ENCODE data around the gene NADK2.
"Not testable (repeated sequence)": the region's sequence is repeated elsewhere in the genome, so short reads cannot be mapped to it uniquely, and the experiment has no call there.

NADK2 gene, protein sequence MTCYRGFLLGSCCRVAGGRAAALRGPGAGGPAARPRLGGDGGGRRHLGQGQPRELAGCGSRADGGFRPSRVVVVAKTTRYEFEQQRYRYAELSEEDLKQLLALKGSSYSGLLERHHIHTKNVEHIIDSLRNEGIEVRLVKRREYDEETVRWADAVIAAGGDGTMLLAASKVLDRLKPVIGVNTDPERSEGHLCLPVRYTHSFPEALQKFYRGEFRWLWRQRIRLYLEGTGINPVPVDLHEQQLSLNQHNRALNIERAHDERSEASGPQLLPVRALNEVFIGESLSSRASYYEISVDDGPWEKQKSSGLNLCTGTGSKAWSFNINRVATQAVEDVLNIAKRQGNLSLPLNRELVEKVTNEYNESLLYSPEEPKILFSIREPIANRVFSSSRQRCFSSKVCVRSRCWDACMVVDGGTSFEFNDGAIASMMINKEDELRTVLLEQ

DNA sequence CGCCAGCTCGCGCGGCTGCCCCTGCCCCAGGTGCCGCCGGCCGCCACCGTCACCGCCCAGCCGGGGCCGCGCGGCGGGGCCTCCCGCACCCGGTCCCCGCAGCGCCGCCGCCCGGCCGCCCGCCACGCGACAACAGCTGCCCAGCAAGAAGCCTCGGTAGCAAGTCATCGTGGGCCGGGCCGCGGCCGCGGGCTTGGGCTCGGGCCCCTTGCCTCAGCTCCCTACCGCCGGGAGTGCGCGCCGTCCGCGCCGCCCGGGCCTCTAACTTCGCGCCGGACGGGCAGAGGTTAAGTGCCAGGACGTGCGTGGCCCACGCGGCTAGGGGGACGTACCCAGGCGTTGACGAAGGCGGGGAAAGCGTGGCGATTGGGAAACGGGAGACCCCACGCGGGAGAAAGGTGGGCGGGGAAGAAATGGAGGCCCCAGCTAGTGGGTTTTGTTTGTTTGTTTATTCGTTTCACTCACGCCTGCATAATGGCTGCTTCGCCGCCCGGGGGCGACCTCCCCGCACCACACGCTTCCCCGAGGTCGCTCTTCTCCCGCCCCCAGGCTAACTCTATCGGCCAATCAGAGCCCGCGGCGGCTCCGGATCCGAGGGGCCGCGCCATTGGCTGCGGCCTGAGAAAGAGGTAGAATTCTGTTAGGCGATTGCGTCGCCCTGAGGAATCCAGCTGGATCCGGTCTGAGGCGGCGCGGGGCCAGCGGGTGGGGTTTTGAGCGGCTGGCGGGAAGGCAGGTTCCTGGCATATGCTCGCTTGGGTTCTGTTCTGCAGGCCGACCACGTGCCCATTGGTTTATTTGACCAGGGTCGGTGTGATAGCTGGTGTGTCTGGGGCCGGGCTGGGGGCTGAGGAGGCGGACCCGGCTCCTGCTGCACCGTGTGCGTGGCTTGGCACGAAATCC, at the start of gene NADK2:
Gene NADK2, minus strand, starts transcription at position 295 of the 903 bp plus-strand sequence. Its CDS starts 127 bp downstream, at position 168.
- DNase-seq (ENCODE audit: low read depth): peak; percentile 88

DNA sequence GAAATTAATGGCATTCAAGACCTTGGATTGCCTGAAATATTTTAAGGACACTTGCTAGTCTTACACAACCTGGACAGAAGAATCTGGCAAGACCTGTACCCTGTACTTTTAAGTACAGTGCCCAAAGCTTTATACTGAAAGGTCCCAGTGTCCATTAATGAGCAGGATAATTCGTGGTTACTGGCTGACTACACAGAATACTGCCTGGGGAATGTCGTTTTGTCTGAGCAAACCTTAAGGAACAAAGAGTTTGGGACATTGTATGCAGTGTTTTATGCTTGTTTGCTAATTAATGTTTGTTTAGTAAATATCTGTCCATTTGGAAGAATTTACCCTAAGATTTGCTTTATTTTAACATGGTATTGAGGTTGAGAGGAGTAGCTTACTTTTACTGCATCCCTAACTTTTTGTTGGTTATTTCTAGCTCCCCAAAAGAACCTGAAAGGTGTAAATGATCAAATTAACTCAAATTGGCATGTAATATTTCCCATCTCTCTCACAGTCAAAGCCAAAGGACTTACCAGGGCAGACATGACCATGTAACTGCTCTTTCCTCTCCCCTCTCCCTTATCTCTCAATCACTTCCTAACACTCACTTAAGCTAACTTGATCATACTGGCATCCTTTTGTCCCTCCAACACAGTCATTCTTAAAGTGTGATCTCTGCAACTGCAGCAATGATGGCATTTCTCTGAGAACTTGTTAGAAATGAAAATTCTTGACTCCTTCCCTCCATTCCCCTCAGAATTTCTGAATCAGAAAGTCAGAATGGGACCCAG, 44.3 kb upstream of the NADK2 start:
- no peak for DNase-seq (ENCODE audit: low read depth)

DNA sequence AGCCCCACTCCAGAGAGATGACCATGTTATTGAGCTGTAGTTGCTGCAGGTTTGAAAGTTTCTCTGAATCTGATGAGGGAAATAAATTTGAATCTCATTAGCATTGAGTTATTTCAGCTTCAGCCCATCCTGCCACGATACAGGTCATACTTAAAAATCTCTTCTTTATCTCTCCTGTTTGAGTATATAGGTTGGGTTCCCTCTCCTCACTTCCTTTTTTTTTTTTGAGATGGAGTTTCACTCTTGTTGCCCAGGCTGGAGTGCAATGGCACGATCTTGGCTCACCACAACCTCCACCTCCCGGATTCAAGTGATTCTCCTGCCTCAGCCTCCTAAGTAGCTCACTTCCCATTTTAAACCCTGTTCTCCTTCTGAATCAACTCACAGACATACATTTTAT, 42.0 kb upstream of the NADK2 start:
- DNase-seq (ENCODE audit: low read depth): not testable (repeated sequence)

DNA sequence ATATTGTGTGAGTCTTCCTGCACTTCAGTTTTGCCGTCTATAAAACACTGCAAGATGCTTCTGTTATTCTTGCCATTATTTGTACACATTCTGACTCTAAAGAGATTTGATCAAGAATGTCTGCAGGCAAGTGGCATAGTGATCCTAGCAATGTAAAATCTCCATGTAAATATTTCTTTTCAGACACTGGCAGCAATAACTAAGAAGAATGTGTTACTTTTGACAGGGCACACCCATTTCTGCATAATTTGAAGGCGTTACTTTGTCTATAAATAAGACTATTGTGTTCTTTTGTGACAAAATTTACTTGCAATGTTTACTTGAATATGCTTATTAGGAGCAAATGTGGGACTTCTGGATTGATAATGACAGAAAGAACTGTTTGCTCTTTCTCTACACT, 39.9 kb upstream of the NADK2 start:
- DNase-seq (ENCODE audit: low read depth): no peak

DNA sequence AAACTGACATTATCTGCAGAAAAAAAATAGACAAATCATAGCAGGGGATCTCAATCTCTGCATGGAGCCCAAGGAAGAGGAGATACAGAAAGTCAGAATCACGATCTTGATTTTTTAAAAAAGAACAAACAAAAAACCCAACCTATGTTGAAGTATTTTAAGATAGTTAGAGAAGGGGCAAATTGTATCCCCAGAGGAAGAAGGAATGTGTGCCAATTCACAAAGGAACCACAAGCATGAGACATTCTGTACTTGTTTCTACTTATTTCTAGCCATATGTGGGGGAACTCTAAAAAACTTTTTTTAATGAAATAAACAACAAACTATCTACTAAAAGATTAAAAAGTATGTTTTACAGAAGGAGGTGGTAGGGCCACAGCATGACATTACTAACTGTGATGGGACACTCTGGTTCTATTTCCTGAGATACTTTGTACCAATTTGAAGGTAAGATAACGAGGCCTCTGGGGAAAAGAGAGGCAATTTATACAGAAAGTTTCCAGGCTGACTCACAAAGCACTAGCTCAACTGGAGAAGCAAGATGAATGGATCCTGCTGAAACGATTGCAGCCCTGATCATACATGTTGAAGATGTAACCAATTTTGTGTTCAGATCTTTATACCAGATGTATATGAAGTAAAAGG, 37.5 kb upstream of the NADK2 start:
- no peak for DNase-seq (ENCODE audit: low read depth)

DNA sequence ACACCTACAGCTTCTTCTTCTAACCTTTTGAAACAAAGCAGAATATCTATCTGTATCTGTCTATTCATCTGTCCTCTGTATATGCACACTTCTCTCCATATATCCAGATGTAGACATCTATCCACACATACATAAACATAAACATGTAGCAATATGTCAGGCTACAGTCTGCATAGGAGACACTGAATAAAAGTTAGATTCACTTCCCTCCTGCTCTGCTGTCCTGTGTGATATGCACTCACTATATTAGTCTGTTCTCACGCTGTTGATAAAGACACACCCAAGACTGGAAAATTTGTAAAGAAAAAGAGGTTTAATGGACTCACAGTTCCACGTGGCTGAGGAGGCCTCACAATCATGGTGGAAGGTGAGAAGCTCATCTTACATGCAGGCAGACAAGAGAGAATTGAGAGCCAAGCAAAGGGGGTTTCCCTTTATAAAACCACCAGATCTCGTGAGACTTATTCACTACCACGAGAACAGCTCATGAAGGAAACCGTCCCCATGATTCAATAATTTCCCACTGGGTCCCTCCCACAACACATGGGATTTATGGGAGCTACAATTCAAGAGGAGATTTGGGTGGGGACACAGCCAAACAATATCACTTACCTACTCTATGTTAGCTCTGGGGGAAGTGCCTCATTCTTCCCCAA, 35.9 kb upstream of the NADK2 start:
- DNase-seq (ENCODE audit: low read depth): no peak

DNA sequence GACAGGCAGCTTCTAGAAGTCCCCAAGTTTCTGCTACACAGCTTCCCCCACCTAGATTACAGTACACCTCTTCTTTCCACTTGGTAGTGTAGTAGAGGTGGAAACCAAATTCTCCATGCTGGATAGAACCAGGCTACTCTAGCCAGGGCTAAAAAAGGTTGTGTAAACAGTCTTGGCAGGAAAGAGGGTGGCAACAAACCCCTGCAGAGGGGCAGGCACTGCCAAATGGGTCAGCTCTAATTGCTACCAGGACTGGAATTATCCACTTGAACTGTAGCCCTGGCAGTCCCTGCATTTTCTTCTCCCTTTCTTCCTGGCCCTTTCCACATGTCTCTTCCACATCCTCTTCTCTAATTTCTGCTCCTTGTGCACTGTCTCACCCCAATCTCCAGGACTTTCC, 35.1 kb upstream of the NADK2 start:
- no peak for DNase-seq (ENCODE audit: low read depth)

DNA sequence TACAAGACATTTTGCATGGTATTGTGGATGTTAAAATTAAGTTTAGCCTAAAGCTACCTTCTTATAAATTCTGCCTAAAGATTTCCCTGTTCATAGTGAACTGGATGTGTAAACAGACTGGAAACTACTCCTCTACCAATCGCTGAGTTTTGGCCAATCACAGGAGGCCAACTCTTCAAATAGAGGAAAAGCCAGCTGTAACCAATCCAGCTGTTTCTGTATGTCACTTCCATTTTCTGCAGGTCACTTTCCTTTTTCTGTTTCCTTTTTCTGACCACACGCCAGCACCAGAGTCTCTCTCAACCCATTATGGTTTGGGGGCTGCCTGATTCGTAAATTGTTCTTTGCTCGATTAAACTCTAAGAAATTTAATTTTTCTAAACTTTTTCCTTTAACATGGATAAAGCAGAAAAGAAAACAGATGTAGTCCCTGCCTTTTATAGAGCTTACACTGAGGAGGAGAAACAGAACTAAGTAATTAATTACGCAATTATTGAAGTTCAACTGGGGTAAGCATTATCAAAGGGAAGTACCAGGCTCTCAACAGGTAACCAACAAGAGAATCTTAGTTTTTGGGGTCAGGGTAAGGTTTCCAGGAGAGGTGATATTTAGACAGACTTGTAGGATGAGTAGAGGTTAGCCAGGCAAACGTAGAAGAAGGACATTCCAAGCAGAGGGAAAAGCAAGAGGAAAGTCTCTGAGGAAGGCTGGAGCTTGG, 32.2 kb upstream of the NADK2 start:
- no peak for DNase-seq (ENCODE audit: low read depth)

DNA sequence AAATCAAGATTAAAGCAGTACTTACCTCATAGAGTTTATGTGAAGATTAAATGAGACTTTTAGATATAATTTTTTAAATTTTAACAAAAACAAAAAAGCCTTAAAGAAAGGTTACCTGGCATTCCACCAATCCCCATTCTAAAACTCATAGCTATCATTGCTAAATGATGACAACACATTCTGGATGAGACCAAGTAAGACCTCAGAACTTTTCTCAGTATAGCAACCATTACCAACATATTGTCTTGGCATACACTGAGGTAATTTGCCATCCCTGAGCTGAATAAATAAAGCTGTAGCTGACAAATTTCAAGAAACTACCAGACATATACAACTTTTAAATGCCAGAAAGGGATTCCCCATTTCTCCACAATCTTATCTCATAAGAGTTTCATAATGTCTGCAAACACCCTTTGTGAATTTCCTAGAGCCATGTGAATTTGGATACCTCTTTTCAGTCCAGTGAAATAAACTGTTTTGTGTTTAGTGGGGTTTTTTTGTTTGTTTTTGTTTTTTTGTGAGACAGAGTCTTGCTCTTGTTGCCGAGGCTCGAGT, 30.5 kb upstream of the NADK2 start:
- DNase-seq (ENCODE audit: low read depth): no peak

DNA sequence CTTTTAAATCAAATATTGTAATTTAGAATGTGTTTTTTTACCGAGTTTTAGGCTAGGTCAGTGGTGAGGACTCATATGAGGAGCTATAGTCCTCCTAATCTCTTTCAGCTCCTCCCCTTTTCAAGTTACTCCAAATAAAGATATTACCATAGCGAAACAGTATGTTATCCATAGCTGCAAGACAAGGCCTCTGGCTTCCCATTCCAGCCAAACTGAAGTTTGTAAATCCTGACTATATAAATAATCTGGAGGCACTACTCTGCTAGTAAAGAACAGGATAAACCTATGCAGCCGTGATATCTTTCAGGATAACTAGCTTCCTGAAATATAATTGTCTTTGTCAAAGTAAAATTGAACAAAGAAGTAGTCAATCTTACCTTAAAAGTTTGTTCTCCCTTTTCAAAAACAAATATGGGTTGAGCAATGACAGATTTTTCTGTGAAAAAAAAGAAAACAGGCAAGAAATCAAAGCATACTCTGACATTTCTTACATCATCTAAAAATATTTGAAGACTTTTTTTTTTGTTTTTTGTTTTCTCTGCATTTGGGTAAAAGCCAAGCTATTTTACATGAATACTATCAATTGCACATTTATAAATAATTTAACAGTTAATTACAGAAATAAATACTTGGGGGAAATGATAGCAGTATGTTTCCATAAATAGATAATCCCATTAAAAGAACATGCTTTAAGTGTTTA, 29.3 kb upstream of the NADK2 start:
- DNase-seq (ENCODE audit: low read depth): no peak

DNA sequence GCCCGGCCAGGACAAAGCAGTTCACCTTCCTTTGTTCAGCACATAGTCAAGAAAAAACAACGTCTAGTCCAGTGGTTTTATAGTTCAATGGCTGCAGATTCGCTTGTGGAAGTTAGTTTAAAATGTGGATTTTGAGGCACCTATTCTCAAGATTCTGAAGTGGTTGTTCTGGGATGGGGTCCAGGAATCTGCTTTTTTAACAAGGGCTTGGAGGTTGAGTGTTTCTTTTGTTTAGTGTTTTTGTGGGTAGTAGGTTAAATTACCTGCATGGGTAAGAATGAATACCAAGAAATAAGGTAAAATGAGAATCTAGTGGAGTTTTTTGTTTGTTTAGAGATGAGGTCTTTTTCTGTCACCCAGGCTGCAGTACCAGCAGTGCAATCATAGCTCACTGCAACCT, 28.4 kb upstream of the NADK2 start:
- no peak for DNase-seq (ENCODE audit: low read depth)

DNA sequence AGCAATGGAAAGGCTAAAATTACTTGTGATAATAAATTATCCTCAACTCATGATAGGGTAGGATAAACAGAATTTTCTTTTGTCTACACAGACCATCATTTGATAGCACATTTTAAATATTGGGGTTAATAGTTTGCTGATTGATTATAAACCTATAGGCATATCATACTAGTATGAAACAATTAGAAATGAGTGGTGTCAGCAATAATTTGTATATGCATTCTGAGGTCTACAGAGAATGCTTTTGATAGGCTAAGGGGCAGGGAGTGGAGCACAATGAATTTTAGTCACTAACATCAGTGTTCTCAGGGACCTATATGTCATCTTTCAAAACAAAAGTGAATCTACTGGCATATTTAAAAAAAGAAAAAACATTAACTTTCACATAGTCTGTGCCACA, 27.8 kb upstream of the NADK2 start:
- DNase-seq (ENCODE audit: low read depth): no peak

DNA sequence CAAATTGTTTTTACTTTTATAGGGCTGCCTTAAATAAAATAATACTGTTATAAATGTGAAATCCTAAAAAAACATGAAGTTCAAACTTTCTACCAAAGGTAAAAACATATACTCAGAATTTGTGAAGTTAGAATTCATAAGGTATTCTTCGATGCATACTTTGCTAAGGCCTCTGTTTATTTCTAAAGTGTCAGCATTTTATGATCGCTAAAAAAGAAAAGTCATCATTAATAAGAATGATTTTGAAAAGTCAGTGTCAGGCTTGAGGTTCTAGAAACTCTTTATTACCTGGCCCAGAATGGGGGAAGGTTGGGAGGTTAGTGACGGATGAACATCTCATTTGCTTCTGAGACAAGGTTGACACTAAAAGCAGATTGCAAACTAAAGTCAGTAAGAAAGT, 26.2 kb upstream of the NADK2 start:
- no peak for DNase-seq (ENCODE audit: low read depth)

DNA sequence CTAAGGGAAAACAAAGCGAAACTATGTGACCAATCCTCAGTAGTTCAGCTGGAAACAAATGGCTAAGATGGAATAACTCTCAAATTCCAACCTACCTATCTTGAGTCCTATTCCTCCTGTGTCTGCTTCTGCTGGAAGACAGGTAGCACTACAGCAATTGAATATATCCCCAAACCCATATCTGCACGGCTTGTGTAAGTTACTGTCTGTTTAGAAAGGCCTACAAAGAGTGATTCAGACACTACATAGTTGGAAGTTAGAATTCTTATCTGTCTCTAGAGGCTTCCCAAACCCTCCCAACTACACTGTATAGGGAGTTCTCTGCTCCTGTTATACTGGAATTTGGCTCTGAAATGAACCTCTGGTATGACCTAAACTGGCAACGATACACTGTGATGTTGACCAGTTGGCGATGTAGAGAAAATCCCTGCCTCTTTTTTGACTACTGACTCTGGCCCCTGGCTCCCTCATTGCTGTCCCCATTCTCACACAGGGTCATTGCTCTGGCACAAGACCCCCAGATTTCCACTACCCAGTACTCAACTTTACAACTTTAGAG, 22.6 kb upstream of the NADK2 start:
- DNase-seq (ENCODE audit: low read depth): no peak

DNA sequence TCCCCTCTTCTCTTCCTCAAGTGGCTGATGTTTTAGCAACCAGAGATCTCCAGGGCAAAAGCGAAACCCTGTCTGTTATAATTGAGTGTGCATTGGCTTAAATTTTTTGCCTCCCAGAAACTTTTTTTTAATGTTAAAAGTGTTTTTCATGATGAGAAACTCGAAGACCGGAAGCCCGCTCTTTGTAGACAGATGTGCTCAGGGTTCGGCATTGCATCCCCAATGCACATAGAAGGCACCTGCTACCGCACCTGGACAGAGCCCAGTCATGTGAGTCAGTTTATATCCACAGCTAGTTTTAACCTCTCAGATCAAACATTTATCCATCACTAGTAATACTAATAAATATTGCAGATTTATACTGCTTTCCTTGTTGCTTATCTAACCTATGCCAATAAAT, 19.5 kb upstream of the NADK2 start:
- no peak for DNase-seq (ENCODE audit: low read depth)

DNA sequence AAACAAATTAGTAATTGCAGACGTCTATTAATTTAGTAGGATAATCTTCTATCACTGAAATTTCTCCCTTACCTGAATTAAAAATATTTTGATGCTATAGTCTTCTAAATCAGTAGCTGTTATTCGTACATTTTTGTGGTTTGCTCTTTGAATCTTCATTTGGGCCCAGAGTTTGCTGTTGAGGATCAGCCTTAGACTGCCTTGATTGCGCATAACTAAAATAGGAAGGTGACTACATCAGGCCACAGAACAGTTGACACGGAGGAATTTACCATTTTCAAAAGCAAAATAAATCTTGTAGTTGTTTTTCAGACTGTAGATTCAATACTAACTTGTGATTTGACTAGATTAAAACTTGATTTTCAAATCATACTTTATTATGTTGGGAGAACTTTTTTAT, 11.8 kb upstream of the NADK2 start:
- DNase-seq (ENCODE audit: low read depth): no peak

DNA sequence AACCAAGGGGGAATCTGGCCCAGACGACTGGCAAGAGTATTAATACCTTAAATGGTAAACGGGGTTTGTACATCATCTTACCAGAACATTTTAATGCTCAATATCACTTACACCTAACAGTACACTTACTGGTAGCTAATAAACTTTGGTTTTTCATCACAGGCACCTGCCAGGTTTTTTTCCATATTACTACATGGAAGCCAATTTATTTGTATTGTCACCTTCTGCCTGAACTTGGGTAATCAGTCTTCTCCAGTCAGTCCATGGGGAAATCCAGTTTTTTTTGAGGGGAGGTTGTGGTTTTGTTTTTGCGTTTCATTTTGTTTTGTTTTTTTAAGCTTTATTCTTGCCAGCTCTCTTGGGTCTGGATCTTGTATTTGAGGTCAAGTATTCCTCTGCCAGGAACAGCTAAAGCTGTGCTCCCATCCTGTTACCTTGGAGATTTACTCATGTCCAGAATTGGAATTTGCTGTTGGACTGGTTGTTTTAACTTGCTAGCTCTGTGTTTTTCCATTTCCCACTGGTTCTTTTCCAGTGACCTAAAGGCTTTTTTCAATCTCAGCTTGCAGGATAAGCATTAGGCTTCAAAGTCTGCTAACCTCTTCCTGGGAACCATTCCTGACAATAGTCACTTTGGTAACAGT, 11.1 kb upstream of the NADK2 start:
- no peak for DNase-seq (ENCODE audit: low read depth)

DNA sequence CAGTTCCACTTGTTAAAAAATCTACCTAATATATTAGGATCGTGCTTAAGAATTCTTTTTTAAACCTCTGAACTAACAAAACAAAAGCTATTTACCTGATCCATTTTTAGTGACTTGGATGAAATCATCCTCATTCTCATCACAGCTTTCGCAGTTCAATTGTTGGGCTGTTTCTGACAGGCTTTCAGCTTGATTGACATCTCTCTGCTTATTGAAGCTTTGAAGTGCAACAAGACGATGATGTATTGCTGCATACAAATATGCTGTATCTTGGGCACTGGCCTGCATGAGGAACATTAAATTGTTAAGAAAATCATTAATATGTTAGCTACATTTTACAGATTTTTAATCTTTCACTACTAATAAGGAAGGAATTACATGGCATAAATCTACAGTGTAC, 9.5 kb upstream of the NADK2 start:
- DNase-seq (ENCODE audit: low read depth): no peak

DNA sequence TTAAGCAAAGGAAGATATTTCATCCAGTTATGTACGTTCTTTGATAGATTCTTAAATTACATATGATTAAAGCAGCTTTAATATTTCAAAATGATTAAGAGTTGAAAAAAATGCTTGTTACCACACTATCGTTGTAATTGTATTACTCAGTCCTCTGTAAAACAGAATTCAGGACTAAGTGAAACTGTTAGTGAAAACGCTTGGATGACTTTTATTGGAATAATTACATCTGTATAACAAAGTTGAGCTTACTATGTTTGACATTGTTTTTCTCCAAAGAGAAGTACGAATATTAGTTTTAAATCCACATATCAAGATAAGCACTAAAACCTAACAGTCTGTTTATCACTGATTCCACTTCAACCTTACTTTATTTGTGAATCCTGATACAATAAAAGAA, 8.7 kb upstream of the NADK2 start:
- no peak for DNase-seq (ENCODE audit: low read depth)

Measured in activated T-cell treated with anti-CD3 and anti-CD28 coated beads for 24 hours (primary cell).